ENCODE results near the gene ICA1.
A peak's percentile ranks its signal among the peaks of the same experiment; 100 is the strongest.
"Not testable (repeated sequence)": the region's sequence is repeated elsewhere in the genome, so short reads cannot be mapped to it uniquely, and the experiment has no call there.

ICA1 gene

DNA sequence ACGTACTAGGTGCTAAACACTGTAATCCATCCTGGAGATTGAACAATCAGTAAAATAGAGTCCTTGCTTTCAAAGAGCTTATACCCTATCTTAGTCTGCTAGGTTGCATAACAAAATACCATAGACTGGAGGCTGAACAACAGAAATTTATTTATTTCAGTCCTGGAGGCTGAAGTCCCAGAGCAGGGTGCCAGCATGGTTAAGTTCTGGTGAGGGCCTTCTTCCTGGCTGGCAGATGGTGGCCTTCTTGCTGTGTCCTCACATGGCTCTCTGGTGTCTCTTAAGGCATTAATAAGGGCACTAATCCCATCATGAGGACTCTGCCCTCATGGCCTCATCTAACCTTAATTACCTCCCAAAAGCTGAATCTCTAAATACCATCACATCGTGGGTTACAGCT, 43.1 kb upstream of the ICA1 start:
- Histone ChIP-seq H3K4me3 (ENCODE audit: low read length, poor library complexity, severe bottlenecking) (no peak overlapping the region), H3K4me1 (ENCODE audit: insufficient read depth, low read length, poor library complexity, severe bottlenecking) (no peaks in the 10 kb centered on the region), H3K36me3 (ENCODE audit: insufficient read depth, low read length) (no peaks in the 10 kb centered on the region), H3K9ac (ENCODE audit: low read depth, low read length, poor library complexity, severe bottlenecking) (no peak overlapping the region), H3K79me2 (ENCODE audit: insufficient read depth, low read length) (no peaks in the 10 kb centered on the region), H2AFZ (ENCODE audit: low read length) (no peak overlapping the region), H3K4me2 (ENCODE audit: low read depth, low read length, poor library complexity, severe bottlenecking) (no peak overlapping the region), H4K20me1 (ENCODE audit: insufficient read depth, low read length, poor library complexity, severe bottlenecking) (no peaks in the 10 kb centered on the region), H3K9me2 (replicated peaks; ENCODE audit: low read depth, low read length) (no peaks in the 10 kb centered on the region), H3K9me3 (ENCODE audit: insufficient read depth, low read depth, low read length) (no peaks in the 10 kb centered on the region), H3F3A (ENCODE audit: low read depth) (no peaks in the 10 kb centered on the region), H3K27me3 (ENCODE audit: insufficient read depth, low read length, poor library complexity, severe bottlenecking) (no peaks in the 10 kb centered on the region)
- no peak for TF ChIP-seq CTCF (conservative IDR thresholded peaks at IDR 0.05; ENCODE audit: low read length)
- TF ChIP-seq EZH2phosphoT487 (IDR thresholded peaks at IDR 0.05; ENCODE audit: borderline replicate concordance), result no peak

DNA sequence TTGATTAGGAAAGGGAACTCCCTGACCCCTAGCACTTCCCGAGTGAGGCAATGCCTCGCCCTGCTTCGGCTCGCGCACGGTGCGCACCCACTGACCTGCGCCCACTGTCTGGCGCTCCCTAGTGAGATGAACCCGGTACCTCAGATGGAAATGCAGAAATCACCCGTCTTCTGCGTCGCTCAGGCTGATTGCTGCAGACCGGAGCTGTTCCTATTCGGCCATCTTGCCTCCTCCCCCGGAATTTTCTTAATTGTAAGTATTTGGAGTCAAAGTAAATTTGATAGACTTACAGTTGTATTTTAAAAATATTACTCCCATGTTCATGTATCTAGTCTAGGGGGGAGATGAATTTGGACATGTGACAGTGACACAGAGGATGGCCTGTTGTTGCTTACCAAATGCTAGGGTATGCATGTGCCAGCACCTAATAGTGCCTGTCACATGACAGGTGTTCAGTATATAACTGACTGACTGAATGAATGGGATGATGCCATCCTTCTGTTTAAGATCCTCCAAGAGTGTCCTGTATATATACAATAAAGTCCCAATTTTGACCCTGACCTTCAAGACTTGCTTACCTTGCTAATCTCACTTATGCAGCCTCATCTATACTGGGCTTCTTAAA, 42.0 kb upstream of the ICA1 start:
- Histone ChIP-seq H3K4me1 (ENCODE audit: insufficient read depth, low read length, poor library complexity, severe bottlenecking) (no peaks in the 10 kb centered on the region), H4K20me1 (ENCODE audit: insufficient read depth, low read length, poor library complexity, severe bottlenecking) (no peaks in the 10 kb centered on the region), H3F3A (ENCODE audit: low read depth) (no peaks in the 10 kb centered on the region), H3K9ac (ENCODE audit: low read depth, low read length, poor library complexity, severe bottlenecking) (no peak overlapping the region), H3K9me2 (replicated peaks; ENCODE audit: low read depth, low read length) (no peaks in the 10 kb centered on the region), H3K79me2 (ENCODE audit: insufficient read depth, low read length) (no peaks in the 10 kb centered on the region), H3K4me3 (ENCODE audit: low read length, poor library complexity, severe bottlenecking) (no peak overlapping the region), H3K4me2 (ENCODE audit: low read depth, low read length, poor library complexity, severe bottlenecking) (no peak overlapping the region), H2AFZ (ENCODE audit: low read length) (no peak overlapping the region), H3K36me3 (ENCODE audit: insufficient read depth, low read length) (no peaks in the 10 kb centered on the region), H3K9me3 (ENCODE audit: insufficient read depth, low read depth, low read length) (no peaks in the 10 kb centered on the region), H3K27me3 (ENCODE audit: insufficient read depth, low read length, poor library complexity, severe bottlenecking) (no peaks in the 10 kb centered on the region)
- TF ChIP-seq CTCF (conservative IDR thresholded peaks at IDR 0.05; ENCODE audit: low read length) (no peak), EZH2phosphoT487 (IDR thresholded peaks at IDR 0.05; ENCODE audit: borderline replicate concordance) (no peak)

DNA sequence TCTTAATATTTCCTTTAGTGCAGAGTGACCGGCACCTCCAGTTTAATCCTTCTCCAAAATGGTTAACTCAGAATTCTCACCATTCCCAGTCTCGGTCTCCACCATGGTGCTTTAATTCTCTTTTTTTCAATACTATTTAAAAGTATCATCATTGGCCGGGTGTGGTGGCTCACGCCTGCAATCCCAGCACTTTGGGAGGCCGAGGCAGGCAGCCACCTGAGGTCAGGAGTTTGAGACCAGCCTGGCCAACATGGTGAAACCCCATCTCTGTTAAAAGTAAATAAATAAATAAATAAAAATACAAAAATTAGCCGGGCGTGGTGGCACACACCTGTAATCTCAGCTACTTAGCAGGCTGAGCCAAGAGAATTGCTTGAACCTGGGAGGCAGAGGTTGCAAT, 35.1 kb upstream of the ICA1 start:
- H2AFZ ChIP-seq (ENCODE audit: low read length), result peak overlapping the region; percentile 67; the same call in 1 of the 2 replicates
- not testable (repeated sequence) for H3K4me3 ChIP-seq (ENCODE audit: low read length, poor library complexity, severe bottlenecking); H3K36me3 ChIP-seq (ENCODE audit: insufficient read depth, low read length); H3K27me3 ChIP-seq (ENCODE audit: insufficient read depth, low read length, poor library complexity, severe bottlenecking); H3K9ac ChIP-seq (ENCODE audit: low read depth, low read length, poor library complexity, severe bottlenecking); H3F3A ChIP-seq (ENCODE audit: low read depth); H3K79me2 ChIP-seq (ENCODE audit: insufficient read depth, low read length); H3K9me2 ChIP-seq (replicated peaks; ENCODE audit: low read depth, low read length); H4K20me1 ChIP-seq (ENCODE audit: insufficient read depth, low read length, poor library complexity, severe bottlenecking); H3K4me1 ChIP-seq (ENCODE audit: insufficient read depth, low read length, poor library complexity, severe bottlenecking); H3K9me3 ChIP-seq (ENCODE audit: insufficient read depth, low read depth, low read length); H3K4me2 ChIP-seq (ENCODE audit: low read depth, low read length, poor library complexity, severe bottlenecking)

- TF ChIP-seq CTCF (conservative IDR thresholded peaks at IDR 0.05; ENCODE audit: low read length), result no peak
- TF ChIP-seq EZH2phosphoT487 (IDR thresholded peaks at IDR 0.05; ENCODE audit: borderline replicate concordance), result no peak
- Histone ChIP-seq H3K9ac (ENCODE audit: low read depth, low read length, poor library complexity, severe bottlenecking) (no peak overlapping the region), H3K4me3 (ENCODE audit: low read length, poor library complexity, severe bottlenecking) (no peak overlapping the region), H3K27me3 (ENCODE audit: insufficient read depth, low read length, poor library complexity, severe bottlenecking) (no peaks in the 10 kb centered on the region), H3K79me2 (ENCODE audit: insufficient read depth, low read length) (no peaks in the 10 kb centered on the region), H3K9me2 (replicated peaks; ENCODE audit: low read depth, low read length) (no peaks in the 10 kb centered on the region), H3K4me2 (ENCODE audit: low read depth, low read length, poor library complexity, severe bottlenecking) (no peak overlapping the region), H3K9me3 (ENCODE audit: insufficient read depth, low read depth, low read length) (no peaks in the 10 kb centered on the region), H3K4me1 (ENCODE audit: insufficient read depth, low read length, poor library complexity, severe bottlenecking) (peaks cover 2% of the 10 kb centered on the region), H4K20me1 (ENCODE audit: insufficient read depth, low read length, poor library complexity, severe bottlenecking) (no peaks in the 10 kb centered on the region), H2AFZ (ENCODE audit: low read length) (peak overlapping the region; percentile 67), H3F3A (ENCODE audit: low read depth) (no peaks in the 10 kb centered on the region), H3K36me3 (ENCODE audit: insufficient read depth, low read length) (no peaks in the 10 kb centered on the region)
Measured at GRCh38 chr7:8296362-8296659, 34.3 kb upstream of the ICA1 start.
